HG03060 (cell line): Measurements from ENCODE around the gene OR2G2.

Experiments
- ATAC-seq: cut with Tn5 transposase; IDR thresholded peaks from one replicate; pipeline ENCODE4 v1.9.1; 2021; ENCODE audit warnings: low read depth, moderate number of reproducible peaks; ENCODE audit not compliant: unreplicated experiment

The OR2G2 gene, protein sequence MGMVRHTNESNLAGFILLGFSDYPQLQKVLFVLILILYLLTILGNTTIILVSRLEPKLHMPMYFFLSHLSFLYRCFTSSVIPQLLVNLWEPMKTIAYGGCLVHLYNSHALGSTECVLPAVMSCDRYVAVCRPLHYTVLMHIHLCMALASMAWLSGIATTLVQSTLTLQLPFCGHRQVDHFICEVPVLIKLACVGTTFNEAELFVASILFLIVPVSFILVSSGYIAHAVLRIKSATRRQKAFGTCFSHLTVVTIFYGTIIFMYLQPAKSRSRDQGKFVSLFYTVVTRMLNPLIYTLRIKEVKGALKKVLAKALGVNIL

DNA sequence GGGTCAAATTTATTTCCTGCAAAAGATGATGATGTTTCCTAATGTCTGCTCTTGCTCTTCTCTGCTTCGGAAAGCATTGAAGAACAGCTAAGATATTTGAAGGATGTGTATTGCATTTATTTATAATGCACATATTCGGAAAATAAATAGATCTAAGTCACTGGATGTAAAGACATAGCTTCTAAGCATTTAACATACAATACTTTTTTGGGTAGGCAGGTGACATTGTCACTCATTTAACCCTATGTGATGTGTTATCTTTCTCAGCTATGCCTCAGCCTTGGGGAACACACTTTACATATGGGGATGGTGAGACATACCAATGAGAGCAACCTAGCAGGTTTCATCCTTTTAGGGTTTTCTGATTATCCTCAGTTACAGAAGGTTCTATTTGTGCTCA, at the start of gene OR2G2:
TSS of gene OR2G2 (plus strand) at position 301 of the 400 bp plus-strand sequence. CDS start at position 301, 0 bp downstream.
- ATAC-seq, result no peak

DNA sequence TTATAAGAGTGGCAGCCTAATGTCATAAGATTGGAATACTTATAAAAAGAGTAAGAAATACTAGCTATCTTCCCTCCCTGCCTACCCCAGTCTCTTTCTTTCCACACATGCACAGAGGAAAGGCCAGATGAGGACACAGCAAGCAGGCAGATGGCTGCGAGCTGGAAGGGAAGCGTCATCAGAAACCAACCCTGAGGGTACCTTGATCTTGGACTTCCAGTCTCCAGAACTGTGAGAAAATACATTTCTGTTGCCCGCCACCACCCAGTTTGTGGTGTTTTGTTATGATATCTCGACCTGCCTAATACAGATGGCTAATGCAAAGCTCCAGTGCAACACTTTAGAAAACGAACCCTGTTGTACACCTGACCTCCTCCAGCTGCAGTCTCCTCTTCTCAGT, 49.6 kb upstream of the OR2G2 start:
- ATAC-seq, result no peak

DNA sequence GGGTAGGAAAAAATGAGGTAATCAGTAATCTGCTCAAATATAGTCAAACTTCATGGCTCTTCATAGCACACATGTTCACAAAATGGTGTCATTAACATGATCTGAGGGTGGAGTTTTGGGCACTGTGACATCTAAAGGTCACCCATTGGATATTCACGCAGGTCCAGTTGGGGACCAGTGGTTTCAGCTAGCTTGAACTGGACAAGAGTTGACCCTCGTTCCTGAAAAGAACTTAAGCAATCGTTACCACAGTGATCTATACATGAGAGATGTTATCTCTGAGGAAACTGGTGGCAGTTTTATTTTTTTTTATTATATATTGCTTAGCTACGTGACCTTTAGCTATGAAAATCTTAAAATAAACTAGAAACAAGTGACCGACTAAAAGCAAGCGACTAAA, 48.9 kb upstream of the OR2G2 start:
- ATAC-seq, result no peak

DNA sequence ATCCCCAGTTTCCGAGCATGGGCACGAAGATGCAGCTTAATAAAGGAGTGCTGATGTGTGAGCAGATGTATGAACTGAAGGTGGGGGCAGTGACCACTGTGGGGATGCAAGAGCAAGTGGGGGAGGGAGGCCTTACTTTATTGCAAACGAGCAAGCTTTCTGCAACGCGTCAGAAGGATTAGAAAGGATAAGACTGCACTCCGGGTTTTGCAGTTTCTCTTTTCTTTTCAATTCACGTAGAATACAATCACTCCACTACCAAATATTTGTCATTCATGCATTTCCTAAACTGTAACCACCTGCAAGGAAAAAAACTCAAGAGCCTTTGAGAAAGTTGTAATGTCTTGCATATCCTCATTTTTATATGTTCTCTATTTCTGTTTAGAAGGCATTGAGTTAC, 47.6 kb upstream of the OR2G2 start:
- ATAC-seq, result no peak

DNA sequence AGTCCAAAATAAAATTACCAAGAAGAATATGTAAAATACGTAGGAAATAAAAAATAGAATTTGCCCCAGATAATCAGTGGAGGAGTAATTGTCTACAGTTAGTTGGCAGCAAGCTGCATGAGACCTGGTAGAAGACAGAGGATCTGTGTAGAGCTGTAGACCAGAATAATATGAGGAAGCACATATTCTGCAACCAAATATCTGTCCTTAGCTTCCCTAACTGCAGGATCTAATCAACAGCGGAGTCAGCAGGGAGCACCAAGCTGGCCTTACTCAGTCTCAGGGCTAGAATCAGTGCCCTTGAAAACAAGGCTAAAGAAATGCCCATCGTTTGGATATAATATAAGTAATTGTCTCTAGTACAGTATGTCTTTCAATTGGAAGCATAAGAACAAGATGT, 45.3 kb upstream of the OR2G2 start:
- ATAC-seq, result no peak

DNA sequence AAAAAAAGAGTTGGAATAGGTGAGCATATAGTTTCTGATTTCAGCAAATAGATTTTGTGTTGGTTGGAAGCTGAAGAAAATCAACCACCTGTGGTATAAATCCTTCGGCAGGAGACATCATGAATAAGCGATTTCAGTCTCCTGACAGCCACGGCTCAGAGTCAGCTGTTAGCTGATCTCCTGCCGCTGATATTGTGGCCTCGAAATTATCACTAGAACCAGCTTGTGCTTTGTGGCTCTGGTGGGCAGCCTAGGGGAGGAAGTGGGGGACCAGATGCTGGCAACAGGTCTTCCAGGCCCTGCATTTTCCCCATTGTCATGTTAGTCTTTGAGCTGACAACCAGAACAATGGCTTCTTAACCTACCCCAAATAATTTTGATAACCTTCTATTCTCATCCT, 40.1 kb upstream of the OR2G2 start:
- ATAC-seq, result no peak

DNA sequence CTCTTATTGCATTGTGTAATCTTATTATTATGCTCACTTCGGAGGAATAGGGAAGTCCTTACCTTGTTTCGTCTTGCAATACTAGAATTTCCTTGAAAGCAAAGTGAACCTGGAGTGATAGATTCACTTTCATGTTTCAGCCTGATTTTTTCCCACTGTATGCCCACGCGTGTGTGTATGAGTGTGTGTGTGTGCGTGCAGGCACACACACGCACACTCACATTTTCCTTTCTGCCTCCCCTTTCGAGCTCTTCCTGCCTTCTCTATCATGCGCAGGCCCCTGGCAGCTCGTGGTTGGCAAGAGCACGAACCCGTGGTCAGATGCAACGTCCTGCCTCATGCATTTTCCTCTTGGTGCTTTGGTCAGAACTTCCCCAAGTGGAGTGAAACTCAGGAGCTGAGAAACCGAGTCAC, 39.4 kb upstream of the OR2G2 start, which contains the start of gene GCSAML:
TSS of gene GCSAML (plus strand) at position 366 of the 414 bp plus-strand sequence. CDS start 58 bp downstream, outside the sequence.
- no peak for ATAC-seq

DNA sequence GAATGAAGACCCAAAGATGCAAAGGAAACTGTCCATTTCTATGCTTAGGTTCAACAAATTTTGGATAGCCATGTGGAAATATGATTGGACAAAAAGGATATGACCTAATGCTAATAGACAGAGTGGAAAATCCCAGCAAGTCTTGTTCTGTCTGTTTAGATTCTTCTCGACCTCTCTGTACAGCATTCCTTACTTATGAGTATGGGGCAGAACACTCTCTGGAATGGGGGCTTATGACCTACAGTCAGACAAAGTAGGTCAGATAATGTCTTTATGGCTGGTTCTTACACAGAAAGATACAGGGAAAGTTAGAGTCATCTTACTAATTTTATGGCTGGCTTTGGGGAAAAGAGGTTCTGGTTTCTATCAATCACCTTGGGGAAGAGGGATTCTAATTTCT, 36.4 kb upstream of the OR2G2 start:
- ATAC-seq, result no peak

DNA sequence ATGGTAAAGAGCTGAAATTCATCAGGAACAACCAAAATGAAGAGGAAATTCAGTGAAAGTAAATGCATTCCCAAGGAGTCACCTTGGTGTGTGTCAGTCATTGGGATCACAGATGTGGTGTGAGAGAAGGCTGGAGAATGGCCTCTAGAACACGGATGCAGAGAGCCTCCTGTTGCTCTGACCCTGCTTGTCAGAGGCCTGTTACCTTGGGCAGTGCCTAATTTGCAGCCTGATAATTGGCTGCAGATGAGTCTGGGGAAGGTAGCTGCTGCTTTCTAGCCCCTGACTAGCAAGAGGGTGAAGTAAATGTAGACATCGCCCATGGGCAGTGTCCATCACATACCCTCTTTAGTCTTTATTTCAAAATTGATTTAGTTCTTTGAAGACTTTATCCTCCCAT, 35.9 kb upstream of the OR2G2 start:
- ATAC-seq, result no peak

DNA sequence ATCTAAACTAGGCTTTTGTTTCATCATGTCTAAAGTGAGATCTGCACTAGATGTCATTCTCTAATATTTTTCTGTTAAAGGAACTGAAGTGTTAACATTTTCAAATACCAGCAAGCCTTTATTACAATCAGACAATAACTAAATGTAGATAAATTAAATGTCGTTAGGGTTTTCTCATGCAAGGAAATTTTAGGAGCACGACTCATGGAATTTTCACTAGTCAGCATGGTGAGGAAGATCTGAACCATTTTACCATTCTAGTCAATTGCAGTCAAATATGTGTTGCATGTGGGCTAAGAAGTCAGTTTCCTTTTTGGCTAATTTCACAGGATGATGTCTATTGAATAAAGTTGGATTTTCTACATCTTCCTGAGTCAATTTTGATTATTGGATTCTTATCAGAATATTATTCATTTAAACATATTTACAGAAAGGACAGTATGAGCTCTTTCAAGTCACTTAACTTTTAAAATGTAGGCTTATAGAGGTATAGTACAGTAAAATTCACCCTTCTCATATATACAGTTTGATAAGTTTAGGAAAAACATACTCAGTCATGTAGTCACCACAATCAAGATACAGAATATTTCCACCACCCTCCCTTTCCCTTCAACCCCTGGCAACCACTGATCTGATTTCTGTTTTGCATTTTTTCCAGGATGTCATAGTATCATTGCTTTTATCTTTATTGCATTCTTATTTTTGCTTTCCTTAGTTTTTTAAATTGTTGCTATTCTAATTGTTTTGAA, 30.1 kb upstream of the OR2G2 start:
- ATAC-seq, result no peak

DNA sequence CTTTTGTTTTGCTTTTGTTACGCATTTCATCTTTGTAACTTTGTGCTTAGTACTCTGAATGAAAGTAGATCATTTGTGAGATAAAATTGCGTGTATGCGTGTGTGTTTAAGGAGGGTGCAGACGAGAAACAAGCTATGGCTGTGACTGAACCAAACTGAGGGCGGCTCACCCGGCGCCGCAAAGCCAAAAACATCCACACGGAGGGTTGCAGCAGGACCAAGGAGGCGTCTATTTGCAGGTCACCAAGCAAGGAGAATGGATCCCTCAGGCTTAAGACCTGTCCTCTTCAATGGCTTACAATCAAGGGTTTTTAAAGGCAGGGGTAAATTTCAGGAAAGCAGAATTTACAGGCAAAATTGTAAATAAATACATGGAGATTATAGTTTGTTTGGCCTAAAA, 26.4 kb upstream of the OR2G2 start:
- ATAC-seq, result no peak

DNA sequence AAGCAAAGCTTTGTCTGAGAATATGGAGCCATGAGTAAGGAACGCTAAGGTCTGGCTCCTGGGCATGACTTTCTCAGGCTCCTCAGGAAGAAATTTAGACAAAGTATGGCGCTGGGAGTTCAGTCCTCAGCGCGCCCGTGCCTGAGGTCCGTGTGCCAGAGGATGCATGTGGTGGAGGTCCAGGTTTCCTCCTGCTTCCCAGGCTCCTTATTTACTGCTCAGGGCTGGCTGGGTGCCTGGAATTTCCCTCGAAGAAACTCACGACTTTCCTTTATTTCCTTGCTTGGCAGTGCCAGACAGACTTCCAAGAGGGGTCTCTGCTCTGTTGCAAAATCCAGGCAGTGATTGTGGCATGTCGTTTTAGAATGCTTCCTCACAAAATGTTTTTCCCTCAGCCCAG, 26.0 kb upstream of the OR2G2 start:
- no peak for ATAC-seq

DNA sequence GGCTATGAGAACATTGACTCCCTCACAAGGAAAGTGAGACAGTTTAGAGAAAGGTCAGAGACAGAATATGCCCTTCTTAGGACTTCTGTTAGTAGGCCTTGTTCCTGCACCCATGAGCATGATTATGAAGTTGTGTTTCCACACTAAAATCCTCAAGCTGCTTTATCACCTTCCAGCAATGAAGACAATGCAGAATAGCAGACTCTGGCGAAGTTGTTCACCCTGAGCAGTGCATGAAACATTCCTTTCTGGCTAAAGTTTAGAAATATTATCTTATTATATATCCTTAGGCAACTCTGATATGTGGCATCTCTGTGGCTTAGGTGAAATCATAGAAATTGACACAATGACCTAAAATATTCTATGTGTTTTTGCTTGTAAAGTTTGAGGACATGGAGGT, 13.9 kb upstream of the OR2G2 start:
- ATAC-seq, result no peak

DNA sequence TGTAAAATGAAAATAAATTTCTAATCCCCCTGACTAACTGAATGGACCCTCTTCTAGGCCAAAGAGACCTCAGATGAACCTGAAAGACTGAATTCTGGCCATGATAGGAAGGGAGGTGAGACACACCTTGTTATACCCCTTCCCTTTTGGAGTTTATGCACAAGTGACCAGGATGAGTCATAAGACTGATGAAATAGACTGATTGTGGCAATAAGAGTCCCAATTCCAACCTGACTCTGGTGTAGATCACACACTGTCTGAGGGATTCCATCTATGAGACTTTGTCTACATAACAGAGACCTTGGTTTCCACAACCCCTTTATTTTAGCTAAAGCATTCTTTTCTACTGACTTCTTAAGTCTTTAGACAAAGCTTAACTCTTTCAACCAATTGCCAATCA, 13.5 kb upstream of the OR2G2 start:
- no peak for ATAC-seq

DNA sequence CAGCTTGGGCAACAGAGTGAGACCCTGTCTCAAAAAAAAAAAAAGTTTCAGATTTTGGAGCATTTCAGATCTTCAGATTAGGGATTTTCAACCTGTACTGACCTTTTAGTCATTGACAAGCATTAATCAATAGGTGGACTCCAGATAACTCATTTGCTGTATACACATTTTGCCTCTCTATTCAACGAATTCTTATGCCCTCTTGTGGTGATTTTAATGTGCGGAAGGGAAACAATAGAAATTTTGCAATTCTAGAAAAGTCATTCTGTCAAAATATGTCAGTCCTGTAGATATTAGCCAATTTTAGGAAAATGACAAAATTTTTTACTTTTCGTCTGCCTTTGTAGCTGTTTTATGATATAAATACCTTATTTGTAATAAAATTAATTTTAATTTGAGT, 11.6 kb upstream of the OR2G2 start:
- ATAC-seq, result no peak

DNA sequence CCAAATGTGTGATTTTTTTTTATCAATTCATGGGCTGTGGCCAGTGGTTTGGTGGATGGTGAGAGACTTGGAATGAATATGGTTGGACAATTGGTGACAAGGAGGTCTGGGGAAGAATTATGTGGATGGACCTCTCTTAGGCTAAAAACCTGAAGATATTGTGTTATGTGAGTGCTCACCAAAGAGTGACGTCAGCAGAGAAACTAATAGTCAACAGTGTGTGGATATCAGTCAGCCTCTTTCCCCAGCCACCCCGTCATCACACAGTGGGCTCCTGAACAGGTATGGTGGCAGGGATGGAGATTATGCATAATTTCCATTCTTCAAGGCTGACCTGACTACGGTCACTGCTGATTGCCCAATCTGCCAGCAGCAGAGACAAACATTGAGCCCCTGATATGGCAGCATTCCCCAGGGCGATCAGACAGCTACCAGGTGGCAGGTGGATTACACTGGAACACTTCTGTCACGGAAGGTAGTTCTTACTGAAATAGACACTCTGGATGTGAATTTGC, 9.2 kb upstream of the OR2G2 start:
- ATAC-seq, result no peak

DNA sequence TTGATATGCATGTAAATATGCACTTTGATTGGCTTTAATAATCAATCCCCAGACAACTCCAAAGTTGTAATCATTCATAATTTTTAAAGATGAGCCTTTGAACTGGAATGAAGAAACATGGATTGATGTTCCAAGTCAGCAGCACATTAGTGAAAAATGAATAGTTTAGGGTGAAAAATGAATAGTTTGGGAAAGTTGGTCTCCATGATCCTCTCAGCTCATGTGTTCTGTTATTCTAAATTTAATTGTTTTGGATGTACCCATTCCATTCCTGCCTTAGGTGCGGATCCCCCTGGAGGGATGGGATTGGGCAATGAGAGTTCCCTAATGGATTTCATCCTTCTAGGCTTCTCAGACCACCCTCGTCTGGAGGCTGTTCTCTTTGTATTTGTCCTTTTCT, 17.1 kb downstream of the OR2G2 start, which contains the start of gene OR2G3:
TSS of gene OR2G3 (plus strand) at position 301 of the 400 bp plus-strand sequence. CDS start at position 301, 0 bp downstream.
- ATAC-seq, result no peak

DNA sequence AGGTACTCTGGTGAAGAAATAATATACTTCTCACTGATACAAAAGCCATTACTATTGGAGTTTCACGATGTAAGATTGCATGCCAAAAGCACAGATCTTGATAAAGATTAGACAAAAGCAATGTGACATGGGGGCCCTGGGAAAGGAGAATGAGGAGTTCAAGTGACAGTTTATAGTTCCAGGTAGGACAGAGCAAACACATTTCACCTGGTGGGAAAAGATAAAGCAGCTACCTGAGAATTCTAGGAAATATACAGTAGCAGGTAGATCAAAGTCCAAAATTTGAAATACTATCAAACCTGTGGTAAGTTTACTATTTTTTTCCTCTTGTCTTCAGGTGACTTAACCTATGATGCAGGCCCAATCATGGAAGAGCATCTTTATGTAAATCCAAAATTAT, 25.2 kb downstream of the OR2G2 start:
- no peak for ATAC-seq

DNA sequence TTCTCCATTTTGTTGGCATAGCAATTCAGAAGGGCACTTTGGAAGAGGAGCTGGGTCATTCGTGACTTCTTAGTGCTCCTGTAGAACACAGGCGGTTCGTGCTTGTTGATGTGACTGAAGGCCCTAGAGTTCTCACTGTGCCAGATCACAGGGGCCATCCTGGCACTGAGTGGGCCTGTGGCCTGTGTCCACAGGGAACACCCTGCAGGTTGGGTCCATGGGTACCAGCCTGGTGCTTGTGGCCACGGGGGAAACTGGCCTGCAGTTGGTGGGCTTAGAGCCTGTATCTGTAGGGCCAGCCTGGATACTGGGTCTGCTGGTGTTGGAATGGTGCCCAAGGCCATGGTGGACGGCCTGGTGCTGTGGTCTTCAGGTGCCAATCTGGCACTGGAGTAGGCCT, 26.5 kb downstream of the OR2G2 start:
- ATAC-seq, result no peak

DNA sequence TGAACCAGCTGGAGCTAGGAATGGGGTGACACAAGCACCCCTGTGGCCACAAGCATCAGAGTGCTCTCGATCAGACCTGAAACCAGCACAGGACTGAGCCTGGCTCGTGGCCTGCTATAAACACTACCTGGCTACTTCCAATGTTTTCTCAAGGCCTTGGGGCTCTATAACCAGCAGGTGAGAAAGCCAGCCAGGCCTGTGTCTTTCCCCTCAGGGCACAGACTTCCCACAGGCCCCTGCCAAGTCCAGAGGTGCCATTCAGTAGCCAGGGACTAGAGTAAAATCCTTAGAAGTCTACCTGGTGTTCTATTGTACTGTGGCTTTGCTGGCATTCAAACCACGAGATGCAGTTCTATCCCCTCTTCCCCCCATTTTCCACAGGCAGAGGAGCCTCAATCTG, 39.8 kb downstream of the OR2G2 start:
- ATAC-seq, result no peak

DNA sequence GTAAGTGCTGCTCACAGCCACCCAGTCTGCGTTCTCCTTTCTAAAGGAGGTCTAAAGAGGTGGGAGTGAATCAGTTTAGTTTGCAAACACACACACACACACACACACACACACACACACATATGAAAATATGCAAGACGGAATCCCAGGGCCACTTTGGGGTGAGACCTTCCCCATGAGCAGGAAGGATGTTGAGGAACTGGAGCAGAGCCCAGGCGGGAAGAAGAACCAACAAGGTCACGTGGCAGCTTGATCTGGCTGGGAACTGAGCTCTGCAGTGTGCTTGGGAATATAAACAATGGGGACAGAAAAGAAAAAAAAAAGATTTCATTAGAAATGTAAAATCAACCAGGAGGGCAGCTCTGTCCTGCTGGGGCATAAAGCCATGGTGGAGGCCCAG, 49.9 kb downstream of the OR2G2 start:
- ATAC-seq, result no peak

DNA sequence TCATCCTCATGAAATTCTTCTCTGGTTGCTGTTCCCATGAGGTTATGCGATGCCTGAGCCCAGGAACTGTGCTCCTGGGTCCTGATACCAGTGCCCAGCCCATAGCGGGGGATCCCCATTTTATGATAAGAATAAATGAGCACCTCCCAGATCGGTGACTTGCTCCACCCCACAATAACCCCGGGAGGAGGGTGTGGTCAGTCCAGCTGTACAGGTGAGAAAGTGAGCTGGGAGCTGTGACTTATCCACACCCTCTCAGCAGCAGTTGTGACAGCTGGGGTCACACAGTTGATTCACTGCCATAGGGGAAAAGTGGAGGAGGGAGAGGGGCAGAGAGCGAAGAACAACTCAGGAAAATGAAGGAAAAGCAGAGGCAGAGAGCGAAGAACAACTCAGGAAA, 50.6 kb downstream of the OR2G2 start:
- no peak for ATAC-seq
